Mesendoderm (in vitro differentiated cells): ENCODE results near the gene ACOT12.
A peak's percentile ranks its signal among the peaks of the same experiment; 100 is the strongest.

ENCODE experiments used
- DNase-seq: peaks from one replicate; pipeline ENCODE4 v3.0.0; 2013
- H2AK5ac ChIP-seq: 2 replicates; pipeline ENCODE4 v1.6.1; 2013; ENCODE audit warnings: low read length, inconsistent platforms
- H2BK120ac ChIP-seq: 2 replicates; pipeline ENCODE4 v1.6.1; 2013; ENCODE audit warnings: low read depth, mild to moderate bottlenecking, low read length, moderate library complexity, mixed read lengths
- H2BK15ac ChIP-seq: replicated peaks from 2 replicates; pipeline ENCODE4 v1.6.1; 2013; ENCODE audit warnings: low read depth, mild to moderate bottlenecking, moderate library complexity
- H2BK5ac ChIP-seq: 2 replicates; pipeline ENCODE4 v1.6.1; 2013; ENCODE audit warnings: low read length, inconsistent platforms
- H3K18ac ChIP-seq: 2 replicates; pipeline ENCODE4 v1.6.1; 2013; ENCODE audit warnings: mild to moderate bottlenecking, low read length, mixed read lengths
- H3K23ac ChIP-seq: one replicate; pipeline ENCODE4 v1.6.1; 2013; ENCODE audit warnings: low read length
- H3K27ac ChIP-seq: 2 replicates; pipeline ENCODE4 v1.5.1; 2013; ENCODE audit warnings: low read depth, mild to moderate bottlenecking, inconsistent platforms, low read length, moderate library complexity
- H3K27me3 ChIP-seq: 2 replicates; pipeline ENCODE4 v1.6.1; 2013; ENCODE audit warnings: low read length, control low read depth, mild to moderate bottlenecking, inconsistent platforms; ENCODE audit not compliant: insufficient read depth, poor library complexity
- H3K36me3 ChIP-seq: 2 replicates; pipeline ENCODE4 v1.6.1; 2013; ENCODE audit warnings: low read length, inconsistent platforms; ENCODE audit not compliant: control insufficient read depth, insufficient read depth
- H3K4ac ChIP-seq: one replicate; pipeline ENCODE4 v1.6.1; 2013; ENCODE audit warnings: low read depth, mild to moderate bottlenecking, low read length, moderate library complexity
- H3K4me1 ChIP-seq: 2 replicates; pipeline ENCODE4 v1.6.1; 2013; ENCODE audit warnings: low read depth, low read length, inconsistent platforms; ENCODE audit not compliant: control insufficient read depth
- H3K4me2 ChIP-seq: 2 replicates; pipeline ENCODE4 v1.6.1; 2013; ENCODE audit warnings: low read length
- H3K4me3 ChIP-seq: 2 replicates; pipeline ENCODE4 v1.5.1; 2013; ENCODE audit warnings: mild to moderate bottlenecking, low read length
- H3K56ac ChIP-seq: one replicate; pipeline ENCODE4 v1.6.1; 2013; ENCODE audit warnings: low read length
- H3K79me1 ChIP-seq: 2 replicates; pipeline ENCODE4 v1.6.1; 2013; ENCODE audit warnings: low read length, inconsistent platforms
- H3K79me2 ChIP-seq: 2 replicates; pipeline ENCODE4 v1.6.1; 2013; ENCODE audit warnings: mild to moderate bottlenecking, low read length; ENCODE audit not compliant: control insufficient read depth, insufficient read depth
- H3K9ac ChIP-seq: 2 replicates; pipeline ENCODE4 v1.6.1; 2013; ENCODE audit warnings: low read length, inconsistent platforms
- H4K5ac ChIP-seq: one replicate; pipeline ENCODE4 v1.6.1; 2013; ENCODE audit warnings: low read length
- H4K8ac ChIP-seq: one replicate; pipeline ENCODE4 v1.6.1; 2013; ENCODE audit warnings: low read depth, mild to moderate bottlenecking, control low read depth, low read length, moderate library complexity
- WGBS: extraction: QIAGEN DNeasy Blood & Tissue Kit; methylation state at CpG from one replicate; pipeline ENCODE4 v1.1.7; 2013; ENCODE audit warnings: low lambda C conversion rate, missing lambda C conversion rate; ENCODE audit not compliant: insufficient coverage; ENCODE audit errors: extremely low coverage; 5-methylcytosine and 5-hydroxymethylcytosine counted together

The ACOT12 gene

GRCh38 chr5:81305785-81306184, 88.1 kb downstream of the ACOT12 start:
- Histone ChIP-seq H3K4me2 (no peak overlapping the region), H3K23ac (no peak overlapping the region), H2BK15ac (no peak overlapping the region), H3K18ac (no peak overlapping the region), H3K4ac (no peak overlapping the region), H3K27me3 (no peaks in the 10 kb centered on the region), H3K4me3 (no peak overlapping the region), H3K56ac (no peak overlapping the region), H3K79me1 (peaks cover 6% of the 10 kb centered on the region), H4K5ac (no peak overlapping the region), H3K79me2 (peaks cover 9% of the 10 kb centered on the region), H3K27ac (no peak overlapping the region), H3K9ac (no peak overlapping the region), H3K36me3 (no peaks in the 10 kb centered on the region), H2AK5ac (no peak overlapping the region), H3K4me1 (peaks cover 3% of the 10 kb centered on the region), H4K8ac (no peak overlapping the region), H2BK5ac (no peak overlapping the region), H2BK120ac (no peak overlapping the region)
- DNase-seq: no peak

GRCh38 chr5:81303563-81303962, 90.4 kb downstream of the ACOT12 start:
- no peak for DNase-seq
- H3K18ac ChIP-seq: no peak overlapping the region
- H3K79me1 ChIP-seq: peaks cover 4% of the 10 kb centered on the region
- no peak overlapping the region for H2BK5ac ChIP-seq
- no peak overlapping the region for H3K4ac ChIP-seq
- no peak overlapping the region for H3K4me3 ChIP-seq
- H4K8ac ChIP-seq: no peak overlapping the region
- no peak overlapping the region for H3K27ac ChIP-seq
- no peak overlapping the region for H3K4me2 ChIP-seq
- no peak overlapping the region for H2BK120ac ChIP-seq
- peaks cover 15% of the 10 kb centered on the region for H3K79me2 ChIP-seq
- H3K23ac ChIP-seq: no peak overlapping the region
- no peak overlapping the region for H2BK15ac ChIP-seq
- no CpG with 5 or more reads among the region's 1 CpG for WGBS
- H3K9ac ChIP-seq: no peak overlapping the region
- no peaks in the 10 kb centered on the region for H3K36me3 ChIP-seq
- no peaks in the 10 kb centered on the region for H3K27me3 ChIP-seq
- no peak overlapping the region for H4K5ac ChIP-seq
- H3K56ac ChIP-seq: no peak overlapping the region
- H3K4me1 ChIP-seq: peaks cover 3% of the 10 kb centered on the region
- H2AK5ac ChIP-seq: no peak overlapping the region

GRCh38 chr5:81302596-81302995, 91.3 kb downstream of the ACOT12 start:
- Histone ChIP-seq H3K4me1 (peaks cover 3% of the 10 kb centered on the region), H3K27me3 (no peaks in the 10 kb centered on the region), H3K9ac (peak overlapping the region; percentile 97), H3K79me1 (peaks cover 4% of the 10 kb centered on the region), H2BK120ac (no peak overlapping the region), H2AK5ac (no peak overlapping the region), H3K4ac (no peak overlapping the region), H3K4me3 (no peak overlapping the region), H3K36me3 (no peaks in the 10 kb centered on the region), H3K56ac (peak overlapping the region; percentile 99), H3K4me2 (peak overlapping the region; percentile 22), H3K79me2 (peaks cover 15% of the 10 kb centered on the region), H4K8ac (no peak overlapping the region), H3K27ac (no peak overlapping the region), H3K18ac (no peak overlapping the region), H4K5ac (no peak overlapping the region), H3K23ac (no peak overlapping the region), H2BK15ac (no peak overlapping the region), H2BK5ac (no peak overlapping the region)
- no CpG with 5 or more reads among the region's 5 CpGs for WGBS
- no peak for DNase-seq

GRCh38 chr5:81301271-81302015, 92.5 kb downstream of the ACOT12 start, which contains the start of gene ZCCHC9:
ZCCHC9 (plus strand) TSS chr5:81301587; CDS start chr5:81304758, 3,171 bp downstream.
- Histone ChIP-seq H3K4me2 (peak within 1 kb of the TSS; percentile 69), H3K23ac (peak within 1 kb of the TSS; percentile 92), H2BK15ac (no peak within 1 kb of the TSS), H3K27me3 (no peaks in the 10 kb centered on the region), H4K5ac (no peak within 1 kb of the TSS), H2BK5ac (peak within 1 kb of the TSS; percentile 78), H3K9ac (peak within 1 kb of the TSS; percentile 97), H3K18ac (no peak within 1 kb of the TSS), H3K36me3 (no peaks in the 10 kb centered on the region), H2AK5ac (no peak within 1 kb of the TSS), H4K8ac (peak within 1 kb of the TSS; percentile 69), H3K27ac (peak within 1 kb of the TSS; percentile 46), H3K4ac (no peak within 1 kb of the TSS), H3K56ac (peak within 1 kb of the TSS; percentile 99), H3K79me2 (peaks cover 15% of the 10 kb centered on the region), H3K4me1 (peaks cover 3% of the 10 kb centered on the region), H2BK120ac (no peak within 1 kb of the TSS), H3K79me1 (peaks cover 6% of the 10 kb centered on the region), H3K4me3 (peak within 1 kb of the TSS; percentile 89)
- WGBS: no CpG with 5 or more reads among the region's 54 CpGs
- DNase-seq: peak; percentile 98

GRCh38 chr5:81300921-81301270, 93.0 kb downstream of the ACOT12 start:
- Histone ChIP-seq H3K4me2 (peak overlapping the region; percentile 22), H3K79me2 (peaks cover 15% of the 10 kb centered on the region), H3K23ac (no peak overlapping the region), H3K27ac (no peak overlapping the region), H3K4me1 (peaks cover 3% of the 10 kb centered on the region), H3K79me1 (peaks cover 6% of the 10 kb centered on the region), H4K5ac (no peak overlapping the region), H2BK15ac (no peak overlapping the region), H3K36me3 (no peaks in the 10 kb centered on the region), H3K4ac (no peak overlapping the region), H3K18ac (no peak overlapping the region), H3K56ac (peak overlapping the region; percentile 98), H3K9ac (peak overlapping the region; percentile 90), H3K4me3 (peak overlapping the region; percentile 79), H2BK120ac (no peak overlapping the region), H3K27me3 (no peaks in the 10 kb centered on the region), H4K8ac (peak overlapping the region; percentile 69), H2BK5ac (no peak overlapping the region), H2AK5ac (no peak overlapping the region)
- no CpG with 5 or more reads among the region's 2 CpGs for WGBS
- peak; percentile 23 for DNase-seq

GRCh38 chr5:81297531-81297930, 96.4 kb downstream of the ACOT12 start:
- Histone ChIP-seq H3K4me1 (peaks cover 3% of the 10 kb centered on the region), H2BK120ac (no peak overlapping the region), H2BK5ac (no peak overlapping the region), H3K18ac (no peak overlapping the region), H3K27me3 (no peaks in the 10 kb centered on the region), H3K79me2 (peaks cover 23% of the 10 kb centered on the region), H3K4me2 (no peak overlapping the region), H4K8ac (no peak overlapping the region), H3K36me3 (no peaks in the 10 kb centered on the region), H3K9ac (no peak overlapping the region), H3K56ac (no peak overlapping the region), H2BK15ac (no peak overlapping the region), H2AK5ac (no peak overlapping the region), H3K4ac (no peak overlapping the region), H3K4me3 (no peak overlapping the region), H3K79me1 (peaks cover 8% of the 10 kb centered on the region), H4K5ac (no peak overlapping the region), H3K23ac (no peak overlapping the region), H3K27ac (no peak overlapping the region)
- WGBS: no CpG with 5 or more reads among the region's 4 CpGs
- DNase-seq: no peak
